ENCODE measurements around the gene DCAF6.

- no peak for TF ChIP-seq CTCF (conservative IDR thresholded peaks at IDR 0.05; ENCODE audit: low read depth, low read length)
- TF ChIP-seq EZH2 (IDR thresholded peaks at IDR 0.05; ENCODE audit: borderline replicate concordance, low read depth, low read length, poor library complexity, severe bottlenecking): no peak
These were observed 26.7 kb upstream of the DCAF6 start for GRCh38 chr1:167909691-167910180.
